Activated gamma-delta T cell treated with Interleukin-2 at 50 U/mL for 16 hours (primary cell): ENCODE results near the gene MMD.
"Not testable (repeated sequence)": the region's sequence is repeated elsewhere in the genome, so short reads cannot be mapped to it uniquely, and the experiment has no call there.

Source experiments
- DNase-seq: peaks from one replicate; pipeline ENCODE4 v3.0.0-alpha.2; 2020

Gene MMD

GRCh38 chr17:55391244-55391757, 30.3 kb downstream of the MMD start:
- DNase-seq = no peak

GRCh38 chr17:55390364-55390977, 31.2 kb downstream of the MMD start:
- DNase-seq = no peak

GRCh38 chr17:55389715-55390114, 31.9 kb downstream of the MMD start:
- not testable (repeated sequence) for DNase-seq

GRCh38 chr17:55388842-55389241, 32.8 kb downstream of the MMD start:
- DNase-seq = no peak

- DNase-seq = no peak
Observed at GRCh38 chr17:55386796-55387332, 34.8 kb downstream of the MMD start.

- DNase-seq = no peak
Observed at GRCh38 chr17:55384643-55385232, 36.9 kb downstream of the MMD start.

GRCh38 chr17:55383771-55384642, 37.6 kb downstream of the MMD start:
- no peak for DNase-seq

GRCh38 chr17:55381017-55381770, 40.4 kb downstream of the MMD start:
- DNase-seq = no peak

- no peak for DNase-seq
Observed at GRCh38 chr17:55377671-55378275, 43.9 kb downstream of the MMD start.

GRCh38 chr17:55368706-55369105, 52.9 kb downstream of the MMD start:
- no peak for DNase-seq

- DNase-seq = no peak
Observed at GRCh38 chr17:55366020-55366481, 55.6 kb downstream of the MMD start.

- DNase-seq = no peak
Observed at GRCh38 chr17:55363033-55363432, 58.6 kb downstream of the MMD start.

GRCh38 chr17:55360971-55361370, 60.7 kb downstream of the MMD start:
- DNase-seq = no peak

GRCh38 chr17:55356434-55357328, 65.0 kb downstream of the MMD start:
- peak; percentile 62 for DNase-seq

- no peak for DNase-seq
Observed at GRCh38 chr17:55354941-55355340, 66.7 kb downstream of the MMD start.

- no peak for DNase-seq
Observed at GRCh38 chr17:55354010-55354409, 67.6 kb downstream of the MMD start.

- no peak for DNase-seq
Observed at GRCh38 chr17:55351226-55351625, 70.4 kb downstream of the MMD start.

GRCh38 chr17:55350825-55351205, 70.8 kb downstream of the MMD start:
- no peak for DNase-seq

GRCh38 chr17:55348749-55349354, 72.8 kb downstream of the MMD start:
- peak; percentile 17 for DNase-seq

- DNase-seq = no peak
Observed at GRCh38 chr17:55347341-55347740, 74.3 kb downstream of the MMD start.

GRCh38 chr17:55346658-55347057, 75.0 kb downstream of the MMD start:
- no peak for DNase-seq
